Activated T-helper 1 cell treated with Interleukin-2 at 50 U/mL for 16 hours (primary cell): ENCODE results near the gene ADPGK.
"Not testable (repeated sequence)": the region's sequence is repeated elsewhere in the genome, so short reads cannot be mapped to it uniquely, and the experiment has no call there.

ENCODE experiments used
- DNase-seq: peaks from one replicate; pipeline ENCODE4 v3.0.0-alpha.2; 2020; ENCODE audit warnings: low read depth

Gene ADPGK

DNA sequence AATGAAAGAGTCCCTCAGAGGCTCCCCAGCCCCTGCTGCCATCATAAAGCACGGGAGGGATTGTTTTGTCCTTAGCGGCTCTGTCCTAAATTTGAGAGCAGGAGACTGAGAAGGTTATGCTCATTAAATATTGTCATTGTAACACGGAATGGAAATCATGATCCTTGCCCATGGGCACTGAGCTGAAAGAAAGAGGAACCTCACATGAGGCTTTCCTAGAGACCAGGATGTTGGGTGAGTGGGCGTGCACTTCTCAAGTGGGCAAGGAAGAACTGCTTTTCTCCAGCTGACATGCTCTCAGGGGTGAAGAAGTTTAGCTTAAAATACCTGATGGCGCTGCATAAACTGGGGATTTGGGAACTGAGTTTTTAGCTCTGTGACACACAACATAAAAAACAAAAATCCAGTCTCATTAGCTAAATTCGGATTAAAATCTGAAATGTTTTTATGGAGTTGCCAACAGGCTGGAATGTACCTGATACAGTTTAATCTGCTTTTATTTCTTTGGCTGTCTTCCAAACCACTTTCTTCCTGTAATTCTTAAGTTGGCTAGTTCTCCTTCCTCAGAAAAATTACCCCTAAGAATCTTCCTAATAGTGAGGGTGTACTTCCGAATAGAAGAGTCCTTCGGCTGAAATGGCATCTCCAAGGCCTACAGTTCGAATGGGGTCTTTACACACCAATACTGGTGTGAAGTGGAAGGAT, 31.7 kb downstream of the ADPGK start:
- DNase-seq = no peak

DNA sequence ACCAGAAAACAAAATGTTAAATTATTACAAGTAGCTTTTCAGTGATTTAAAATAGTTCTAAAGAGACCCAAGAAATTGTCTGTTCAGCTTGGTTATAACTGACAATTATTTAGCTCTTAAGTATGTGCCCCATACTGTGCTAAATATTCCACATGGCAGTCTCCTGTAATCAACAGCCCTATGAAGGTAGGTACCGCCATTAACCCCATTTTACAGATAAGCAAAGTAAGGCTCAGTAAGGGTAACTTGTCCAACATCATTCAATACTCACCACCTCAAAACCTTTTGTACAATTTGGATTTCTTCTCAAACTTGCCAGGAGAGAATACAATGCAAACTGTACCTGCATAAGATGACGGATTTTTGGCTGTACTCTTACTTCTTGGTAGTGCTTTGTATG, 33.9 kb downstream of the ADPGK start:
- no peak for DNase-seq

DNA sequence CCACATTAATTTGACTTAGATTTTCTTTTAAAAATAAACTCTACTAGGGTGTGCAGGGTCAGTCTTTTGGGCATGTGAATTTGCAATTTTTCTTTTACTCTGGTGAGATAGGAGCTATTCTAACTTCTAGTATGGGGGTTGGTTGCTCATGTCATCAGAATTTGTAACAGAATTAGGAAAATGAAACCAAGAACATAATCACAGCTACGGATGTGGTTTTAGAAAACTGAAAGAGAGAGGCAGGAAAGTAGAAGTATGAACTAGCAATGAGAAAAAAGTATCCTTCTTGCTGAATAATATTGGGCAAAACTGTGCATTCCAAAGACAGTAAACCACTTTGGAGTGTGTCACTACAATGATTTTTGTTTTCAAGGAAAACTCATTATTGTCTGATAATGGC, 43.3 kb downstream of the ADPGK start:
- DNase-seq = no peak

GRCh38 chr15:72737723-72738122, 45.8 kb downstream of the ADPGK start:
- no peak for DNase-seq

DNA sequence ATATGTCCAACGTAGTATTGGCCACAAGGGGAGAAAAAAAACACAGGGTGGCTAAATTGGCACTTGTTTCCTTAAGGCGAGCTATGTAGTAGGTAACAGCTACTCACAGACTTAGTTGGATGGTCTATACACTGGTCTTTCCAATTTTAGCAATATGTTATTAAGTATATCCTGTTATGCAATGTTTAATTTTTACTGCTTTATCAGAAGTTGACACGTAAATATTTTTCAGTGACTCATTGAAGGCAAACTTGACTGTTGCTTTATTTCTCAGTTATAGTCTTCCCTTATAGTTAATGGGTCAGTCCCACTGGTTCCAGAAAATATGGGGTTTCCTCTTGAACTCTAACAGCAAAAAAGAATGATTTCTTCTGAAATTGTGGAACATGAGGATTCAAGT, 46.5 kb downstream of the ADPGK start:
- DNase-seq = no peak

DNA sequence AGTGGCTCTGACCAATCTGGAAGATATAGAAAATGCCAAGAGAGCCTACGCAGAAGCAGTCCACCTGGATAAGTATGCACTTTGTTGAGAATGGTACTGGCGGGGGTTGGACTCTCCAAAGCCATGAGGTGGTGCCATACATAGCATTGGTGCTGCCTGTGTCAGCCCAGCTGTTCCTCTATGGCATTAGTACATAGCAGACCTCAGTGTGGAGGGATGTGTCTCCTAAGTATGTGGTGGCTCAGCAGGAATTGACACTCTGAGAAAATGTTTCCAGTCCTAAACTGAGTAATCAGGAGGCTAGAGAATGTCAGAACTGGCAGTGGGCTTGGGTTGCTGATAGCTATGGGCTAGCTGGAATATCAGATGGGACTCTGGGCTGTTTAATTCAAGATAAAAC, 48.4 kb downstream of the ADPGK start:
- no peak for DNase-seq

- DNase-seq = no peak
These were observed 49.4 kb downstream of the ADPGK start for GRCh38 chr15:72733941-72734738.

GRCh38 chr15:72732516-72732915, 51.0 kb downstream of the ADPGK start:
- no peak for DNase-seq

DNA sequence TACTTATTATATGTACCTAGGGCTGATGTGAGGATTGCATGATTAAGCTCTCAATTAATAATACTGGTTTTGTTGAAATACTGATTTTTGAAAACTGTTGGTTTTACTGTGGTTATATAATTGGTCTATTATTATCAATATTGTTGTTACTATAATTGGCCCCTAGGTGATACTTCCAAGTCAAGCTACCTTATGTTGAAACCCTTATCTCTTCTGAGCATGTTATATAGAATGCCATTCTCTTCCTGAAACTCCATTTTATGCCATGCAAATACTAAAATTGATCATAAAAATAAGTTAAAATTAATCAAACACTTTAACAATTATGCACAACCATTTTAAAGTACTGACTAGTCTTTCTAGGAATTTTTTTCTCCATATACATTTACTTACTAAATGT, 51.5 kb downstream of the ADPGK start:
- no peak for DNase-seq

DNA sequence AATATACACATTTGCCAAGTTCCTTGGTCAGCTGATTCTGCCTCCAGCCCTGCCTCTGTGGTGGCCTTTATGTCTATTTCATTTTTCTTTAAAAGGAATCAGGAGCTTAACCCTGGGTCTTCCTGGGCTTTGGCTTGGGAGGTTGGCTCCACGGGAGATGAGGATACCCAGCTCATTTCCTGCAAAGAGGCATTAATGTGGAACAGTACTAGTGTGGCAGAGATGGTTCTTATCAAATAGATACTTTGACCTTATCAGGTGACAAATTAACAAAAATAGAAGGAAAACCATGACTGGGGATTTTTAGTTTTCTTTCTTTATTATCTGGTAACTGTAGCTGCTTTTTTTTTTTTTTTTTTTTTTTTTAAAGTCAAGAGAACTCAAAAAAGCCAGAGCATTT, 54.7 kb downstream of the ADPGK start:
- DNase-seq = no peak

- not testable (repeated sequence) for DNase-seq
These were observed 55.3 kb downstream of the ADPGK start for GRCh38 chr15:72728249-72728648.

- DNase-seq = no peak
These were observed 56.4 kb downstream of the ADPGK start for GRCh38 chr15:72727154-72727553.

- not testable (repeated sequence) for DNase-seq
These were observed 57.7 kb downstream of the ADPGK start for GRCh38 chr15:72725851-72726250.

DNA sequence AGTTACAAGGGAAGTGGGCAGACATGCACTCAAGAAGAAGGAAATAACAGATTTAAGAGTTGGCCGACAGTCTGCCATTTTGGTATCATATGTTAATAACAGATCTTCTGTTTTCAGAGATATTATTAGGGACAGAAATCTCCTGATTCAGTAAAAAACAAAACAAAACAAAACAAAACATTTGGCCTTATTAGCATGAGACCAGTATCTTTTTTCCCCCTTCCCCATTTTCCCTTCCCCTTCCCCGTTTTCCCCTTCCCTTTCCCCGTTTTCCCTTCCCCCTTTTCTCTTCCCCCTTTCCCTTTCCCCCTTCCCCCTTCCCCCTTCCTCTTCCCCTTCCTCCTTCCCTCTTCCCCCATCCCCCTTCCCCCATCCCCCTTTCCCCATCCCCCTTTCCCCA, 58.1 kb downstream of the ADPGK start:
- DNase-seq = no peak

- DNase-seq = no peak
These were observed 59.5 kb downstream of the ADPGK start for GRCh38 chr15:72724028-72724427.

- DNase-seq = peak; percentile 40
These were observed 61.4 kb downstream of the ADPGK start for GRCh38 chr15:72722071-72722696.

GRCh38 chr15:72708551-72709303, 74.8 kb downstream of the ADPGK start:
- not testable (repeated sequence) for DNase-seq

GRCh38 chr15:72706266-72706665, 77.3 kb downstream of the ADPGK start:
- DNase-seq = no peak
